Gastrocnemius medialis (tissue), 4 donors: ENCODE results near the gene GALNT10. TPM values are rescaled to one million over a fixed set of nuclear protein-coding genes. Genes with fewer than 3 reads are reported as not detected.

Source experiments
- ATAC-seq, 2 donors: fragments of 150-250 bp; one replicate each; pipeline ENCODE4 v1.9.1; 2016
- DNase-seq, 2 donors: peaks; one replicate each; pipeline ENCODE4 v3.0.0-alpha.2; 2019
- H3K27ac ChIP-seq, 4 donors: fragments of 200-600 bp; sonication (generic); 1 replicate in 1 of 4; 2 replicates in 3 of 4; pipeline ENCODE4 v1.5.1; 2016 to 2018; ENCODE audit warnings: mild to moderate bottlenecking in 2 of 4, moderate library complexity in 1 of 4
- H3K27me3 ChIP-seq, 3 donors: fragments of 200-600 bp; sonication (generic) in 2 of 3; 1 replicate in 1 of 3; 2 replicates in 2 of 3; pipeline versions ENCODE4 v1.5.1 to v1.6.0; 2016 to 2019; ENCODE audit warnings: mild to moderate bottlenecking in 1 of 3, moderate library complexity in 1 of 3
- H3K36me3 ChIP-seq, 2 donors: fragments of 200-600 bp; sonication (generic) in 1 of 2; one replicate each; pipeline ENCODE4 v1.5.1; 2017 to 2018
- H3K4me1 ChIP-seq, 2 donors: fragments of 200-600 bp; sonication (generic) in 1 of 2; one replicate each; pipeline ENCODE4 v1.5.1; 2016 to 2017; ENCODE audit warnings: mild to moderate bottlenecking in 2 of 2
- H3K4me3 ChIP-seq, 4 donors: fragments of 200-600 bp; sonication (generic) in 3 of 4; 1 replicate in 1 of 4; 2 replicates in 3 of 4; pipeline ENCODE4 v1.5.1; 2016 to 2019; ENCODE audit warnings: mild to moderate bottlenecking in 2 of 4
- H3K9me3 ChIP-seq, 3 donors: fragments of 200-600 bp; sonication (generic) in 2 of 3; 1 replicate in 1 of 3; 2 replicates in 2 of 3; pipeline ENCODE4 v1.5.1; 2016 to 2019
- POLR2A ChIP-seq, 2 donors: fragments of 450-650 bp; IDR thresholded peaks; one replicate each; pipeline ENCODE4 v1.6.1; 2017; ENCODE audit warnings: antibody characterized with exemption in 2 of 2, mild to moderate bottlenecking in 2 of 2, moderate library complexity in 2 of 2
- in situ Hi-C, 4 donors: fragments of 200-750 bp; cut with MboI; loops; one replicate each; pipeline versions ENCODE4 v1.15.0 to v1.8.0; 2017; ENCODE audit warnings: low sequenced_read_pairs in 4 of 4
- intact Hi-C: fragments of 100-400 bp; cut with DNase I; formaldehyde crosslinking; loops from one replicate; pipeline ENCODE4 v1.15.1; 2023; ENCODE audit warnings: low total_unique reads
- total RNA-seq, 4 donors: library from RNA; depleted of rRNA; stranded (reverse); fragments of >200 nt; gene quantifications; one replicate each; pipeline versions ENCODE4 v1.1.0 to v1.2.3, GENCODE V29; 2016
- TF ChIP-seq, protein P1 (sequence below), 5 experiments: fragments of 450-650 bp in 3 of 5; fragments of 200-600 bp in 2 of 5; sonication (generic) in 2 of 5; IDR thresholded peaks in 4 of 5; conservative IDR thresholded peaks in 1 of 5; 1 replicate in 4 of 5; 2 replicates in 1 of 5; pipeline ENCODE4 v1.5.1; 2016 to 2019; ENCODE audit warnings: antibody characterized with exemption in 5 of 5, mild to moderate bottlenecking in 3 of 5, moderate library complexity in 3 of 5

GALNT10 gene
- total RNA-seq, 4 donors from 2014 or later = 6.1 to 9.9 (median 6.4) TPM

DNA sequence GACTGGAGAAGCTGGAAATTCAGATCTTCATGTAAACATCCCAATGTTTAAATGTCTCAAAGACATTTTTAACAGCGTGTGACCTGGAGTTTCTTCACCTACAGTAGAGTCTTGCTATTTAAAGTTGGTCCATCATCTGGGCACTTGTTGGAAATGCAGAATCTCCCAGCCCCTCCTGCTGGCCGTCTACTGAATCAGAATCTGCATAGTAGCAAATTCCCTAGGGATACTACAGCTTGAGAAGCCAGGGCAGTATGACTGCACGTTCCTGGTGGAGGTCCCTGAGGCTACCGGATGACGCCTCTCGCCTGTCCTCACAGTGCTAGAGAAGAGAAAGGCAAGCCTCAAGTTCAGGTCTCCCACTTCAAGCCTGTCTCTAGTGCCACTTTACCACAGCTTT is 271.0 kb downstream of the GALNT10 start:
- H3K36me3 ChIP-seq = peaks cover 0 to 29% of the 10 kb centered on the region in 2 donors
- no peaks in the 10 kb centered on the region for H3K4me1 ChIP-seq
- ATAC-seq (no peak), DNase-seq (no peak)
- H3K27ac ChIP-seq = no peak overlapping the region
- intact Hi-C loops (no loop called here), in situ Hi-C loops (no loop called here)
- no peak overlapping the region for H3K4me3 ChIP-seq
- H3K9me3 ChIP-seq = no peaks in the 10 kb centered on the region
- TF ChIP-seq, protein P1, sequence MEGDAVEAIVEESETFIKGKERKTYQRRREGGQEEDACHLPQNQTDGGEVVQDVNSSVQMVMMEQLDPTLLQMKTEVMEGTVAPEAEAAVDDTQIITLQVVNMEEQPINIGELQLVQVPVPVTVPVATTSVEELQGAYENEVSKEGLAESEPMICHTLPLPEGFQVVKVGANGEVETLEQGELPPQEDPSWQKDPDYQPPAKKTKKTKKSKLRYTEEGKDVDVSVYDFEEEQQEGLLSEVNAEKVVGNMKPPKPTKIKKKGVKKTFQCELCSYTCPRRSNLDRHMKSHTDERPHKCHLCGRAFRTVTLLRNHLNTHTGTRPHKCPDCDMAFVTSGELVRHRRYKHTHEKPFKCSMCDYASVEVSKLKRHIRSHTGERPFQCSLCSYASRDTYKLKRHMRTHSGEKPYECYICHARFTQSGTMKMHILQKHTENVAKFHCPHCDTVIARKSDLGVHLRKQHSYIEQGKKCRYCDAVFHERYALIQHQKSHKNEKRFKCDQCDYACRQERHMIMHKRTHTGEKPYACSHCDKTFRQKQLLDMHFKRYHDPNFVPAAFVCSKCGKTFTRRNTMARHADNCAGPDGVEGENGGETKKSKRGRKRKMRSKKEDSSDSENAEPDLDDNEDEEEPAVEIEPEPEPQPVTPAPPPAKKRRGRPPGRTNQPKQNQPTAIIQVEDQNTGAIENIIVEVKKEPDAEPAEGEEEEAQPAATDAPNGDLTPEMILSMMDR (IDR thresholded peaks at IDR 0.05 in 4 of 5, conservative IDR thresholded peaks at IDR 0.05 in 1 of 5) = no peak
- TF ChIP-seq POLR2A (IDR thresholded peaks at IDR 0.05) = no peak
- no peaks in the 10 kb centered on the region for H3K27me3 ChIP-seq

DNA sequence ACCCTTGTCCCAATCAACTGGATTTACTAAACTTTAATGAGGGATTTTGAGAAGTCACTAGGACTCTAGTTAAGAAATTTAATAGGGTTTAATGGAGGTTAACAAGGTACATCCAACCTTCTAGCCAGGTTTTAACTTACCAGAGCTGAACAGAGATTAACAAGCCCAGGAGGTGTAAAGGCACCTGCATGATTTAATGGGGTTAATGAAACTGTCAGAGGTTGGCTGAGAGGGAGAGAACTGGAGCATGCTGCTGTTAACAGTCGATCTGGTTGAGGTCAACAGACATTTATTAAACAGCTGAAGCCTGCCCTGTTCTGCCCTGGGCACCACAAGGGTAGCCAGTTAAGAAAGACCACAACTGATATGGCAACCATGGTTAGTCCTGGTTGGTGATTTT is 273.9 kb downstream of the GALNT10 start:
- Histone ChIP-seq H3K27ac (no peak overlapping the region), H3K9me3 (no peaks in the 10 kb centered on the region), H3K4me3 (no peak overlapping the region), H3K4me1 (no peaks in the 10 kb centered on the region), H3K27me3 (peaks cover 3 to 6% (median 6%) of the 10 kb centered on the region in 3 donors), H3K36me3 (peaks cover 0 to 10% of the 10 kb centered on the region in 2 donors)
- intact Hi-C loops = no loop called here
- TF ChIP-seq POLR2A (IDR thresholded peaks at IDR 0.05) = no peak
- TF ChIP-seq, protein P1 (IDR thresholded peaks at IDR 0.05 in 4 of 5, conservative IDR thresholded peaks at IDR 0.05 in 1 of 5) = no peak
- DNase-seq = no peak
- no peak for ATAC-seq
- in situ Hi-C loops = no loop called here

DNA sequence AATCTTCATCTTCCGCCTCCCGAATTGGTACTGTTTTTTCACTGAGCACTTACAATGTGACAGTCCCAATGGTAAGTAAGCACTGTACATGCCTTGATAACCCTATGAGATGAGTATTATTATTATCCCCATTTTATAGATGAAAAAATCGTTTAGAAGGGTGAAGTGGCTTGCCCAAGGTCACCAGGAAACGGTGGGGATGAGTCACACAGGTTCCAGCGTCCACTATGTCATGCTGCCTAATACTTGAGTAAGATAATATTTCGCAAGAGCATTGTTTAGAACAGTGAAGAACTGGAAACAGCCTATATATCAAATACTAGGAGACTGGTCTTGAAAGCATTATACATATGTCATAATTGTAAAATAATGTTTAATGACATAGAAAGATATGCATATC is 274.6 kb downstream of the GALNT10 start:
- ATAC-seq (no peak), DNase-seq (no peak)
- Histone ChIP-seq H3K4me3 (no peak overlapping the region), H3K27ac (no peak overlapping the region), H3K4me1 (no peaks in the 10 kb centered on the region), H3K9me3 (no peaks in the 10 kb centered on the region), H3K27me3 (peaks cover 5 to 10% (median 9%) of the 10 kb centered on the region in 3 donors), H3K36me3 (peaks cover 0 to 10% of the 10 kb centered on the region in 2 donors)
- in situ Hi-C loops = loop anchor here in 1 of 4 donors (5.0 kb wide), 1 partner anchor 142 kb away; no protein-coding TSS in a partner anchor
- TF ChIP-seq, protein P1 (IDR thresholded peaks at IDR 0.05 in 4 of 5, conservative IDR thresholded peaks at IDR 0.05 in 1 of 5) = no peak
- no peak for TF ChIP-seq POLR2A (IDR thresholded peaks at IDR 0.05)
- intact Hi-C loops = no loop called here

DNA sequence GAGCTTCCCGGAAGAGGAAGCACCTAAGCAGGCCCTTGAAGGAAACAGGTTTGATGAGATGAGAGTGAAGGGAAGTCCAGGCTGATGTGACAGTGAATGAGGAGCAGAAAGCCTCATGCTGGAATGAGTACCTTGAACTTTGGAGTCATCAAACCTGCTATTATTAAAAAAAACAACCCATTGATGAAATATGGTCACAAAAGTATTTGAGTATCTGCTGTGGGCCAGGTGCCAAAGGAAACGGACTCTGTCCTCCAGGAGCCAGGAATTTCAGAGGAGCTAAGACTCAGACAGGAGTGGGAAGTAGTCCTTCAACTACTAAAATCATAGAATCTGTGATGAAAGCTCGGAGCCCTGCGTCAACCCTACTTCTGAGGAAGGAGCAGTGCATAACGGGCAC is 275.6 kb downstream of the GALNT10 start:
- Histone ChIP-seq H3K4me1 (no peaks in the 10 kb centered on the region), H3K9me3 (no peaks in the 10 kb centered on the region), H3K36me3 (peaks cover 0 to 2% of the 10 kb centered on the region in 2 donors), H3K4me3 (no peak overlapping the region), H3K27ac (no peak overlapping the region), H3K27me3 (peaks cover 15 to 19% (median 16%) of the 10 kb centered on the region in 3 donors)
- ATAC-seq (no peak), DNase-seq (no peak)
- intact Hi-C loops = no loop called here
- no peak for TF ChIP-seq POLR2A (IDR thresholded peaks at IDR 0.05)
- TF ChIP-seq, protein P1 (IDR thresholded peaks at IDR 0.05 in 4 of 5, conservative IDR thresholded peaks at IDR 0.05 in 1 of 5) = no peak
- in situ Hi-C loops = loop anchor here in 1 of 4 donors (5.0 kb wide), 1 partner anchor 141 kb away; no protein-coding TSS in a partner anchor

DNA sequence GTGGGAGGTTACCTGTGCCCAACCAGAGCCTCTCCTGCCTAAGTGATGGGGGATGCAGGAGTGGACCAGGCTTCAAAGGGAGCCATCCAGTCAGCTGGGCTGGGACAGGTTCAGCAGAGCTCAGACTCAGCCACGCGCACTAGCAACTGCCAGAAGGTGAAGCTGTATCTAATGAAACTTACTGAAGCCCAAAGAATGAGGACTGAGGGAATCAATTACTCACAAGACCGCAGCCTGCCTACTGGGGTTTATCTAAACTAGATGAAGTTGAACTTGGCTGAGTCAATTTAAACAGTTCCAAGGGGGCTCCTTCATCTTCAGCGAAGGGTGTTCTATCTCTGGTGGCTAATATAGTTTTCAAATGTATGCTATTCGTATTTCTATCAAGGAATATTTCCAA is 276.1 kb downstream of the GALNT10 start:
- Histone ChIP-seq H3K4me1 (no peaks in the 10 kb centered on the region), H3K27ac (no peak overlapping the region), H3K36me3 (no peaks in the 10 kb centered on the region), H3K9me3 (no peaks in the 10 kb centered on the region), H3K27me3 (peaks cover 20 to 25% (median 22%) of the 10 kb centered on the region in 3 donors), H3K4me3 (no peak overlapping the region)
- in situ Hi-C loops (loop anchor here in 1 of 4 donors (5.0 kb wide), 1 partner anchor 141 kb away; no protein-coding TSS in a partner anchor), intact Hi-C loops (loop anchor here (1.0 kb wide), 1 partner anchor 144 kb away; no protein-coding TSS in a partner anchor)
- DNase-seq = no peak
- ATAC-seq = no peak
- TF ChIP-seq, protein P1 (IDR thresholded peaks at IDR 0.05 in 4 of 5, conservative IDR thresholded peaks at IDR 0.05 in 1 of 5) = no peak
- TF ChIP-seq POLR2A (IDR thresholded peaks at IDR 0.05) = no peak
